SK-N-SH treated with all-trans-retinoic acid at 6 μM for 48 hours (cell line): Measurements from ENCODE around the gene SPOPL.

Source experiments
- ATAC-seq: fragments of 200-7000 bp; cut with Tn5 transposase; 3 replicates; pipeline ENCODE4 v1.9.1; 2020; ENCODE audit warnings: mild to moderate bottlenecking, moderate library complexity
- ARNTL ChIP-seq: fragments of 450-650 bp; formaldehyde crosslinking; IDR thresholded peaks from 2 replicates; pipeline ENCODE4 v1.5.0; 2020; ENCODE audit warnings: low read depth, mild to moderate bottlenecking, moderate library complexity, borderline replicate concordance
- CREB5 ChIP-seq: fragments of 250-450 bp; sonication (Bioruptor Pico); IDR thresholded peaks from 2 replicates; pipeline ENCODE4 v1.5.1; 2020; ENCODE audit warnings: low read depth, mild to moderate bottlenecking, moderate library complexity
- CSDC2 ChIP-seq: fragments of 250-450 bp; sonication (Bioruptor Pico); IDR thresholded peaks from 2 replicates; pipeline ENCODE4 v1.5.0; 2020; ENCODE audit warnings: mild to moderate bottlenecking, moderate library complexity
- CSRNP3 ChIP-seq: fragments of 250-450 bp; sonication (Bioruptor Pico); IDR thresholded peaks from 2 replicates; pipeline ENCODE4 v1.5.1; 2021; ENCODE audit warnings: mild to moderate bottlenecking, moderate library complexity
- ESRRG ChIP-seq: fragments of 250-450 bp; sonication (Bioruptor Pico); IDR thresholded peaks from 2 replicates; pipeline ENCODE4 v1.6.1; 2021; ENCODE audit warnings: mild to moderate bottlenecking
- GLIS3 ChIP-seq: fragments of 250-450 bp; sonication (Bioruptor Pico); IDR thresholded peaks from 2 replicates; pipeline ENCODE4 v1.5.0; 2020; ENCODE audit warnings: mild to moderate bottlenecking, moderate library complexity
- ISL1 ChIP-seq: fragments of 250-450 bp; sonication (Bioruptor Pico); IDR thresholded peaks from 2 replicates; pipeline ENCODE4 v2.1.2; 2022; ENCODE audit warnings: mild to moderate bottlenecking, moderate library complexity
- OSR1 ChIP-seq: fragments of 250-450 bp; sonication (Bioruptor Pico); IDR thresholded peaks from 2 replicates; pipeline ENCODE4 v1.8.0; 2022; ENCODE audit warnings: moderate library complexity, mild to moderate bottlenecking, inconsistent platforms
- PATZ1 ChIP-seq: fragments of 250-450 bp; sonication (Bioruptor Pico); IDR thresholded peaks from 2 replicates; pipeline ENCODE4 v1.8.0; 2020; ENCODE audit warnings: mild to moderate bottlenecking, moderate library complexity, borderline replicate concordance
- POU6F1 ChIP-seq: fragments of 250-450 bp; sonication (Bioruptor Pico); IDR thresholded peaks from 2 replicates; pipeline ENCODE4 v1.8.0; 2021; ENCODE audit warnings: low read depth, mild to moderate bottlenecking, moderate library complexity, borderline replicate concordance
- PPARA ChIP-seq: fragments of 250-450 bp; sonication (Bioruptor Pico); IDR thresholded peaks from 2 replicates; pipeline ENCODE4 v1.5.0; 2020; ENCODE audit warnings: mild to moderate bottlenecking, borderline replicate concordance
- RARB ChIP-seq: fragments of 250-450 bp; sonication (Bioruptor Pico); IDR thresholded peaks from 2 replicates; pipeline ENCODE4 v1.8.0; 2021; ENCODE audit warnings: mild to moderate bottlenecking, moderate library complexity
- SNAI2 ChIP-seq: fragments of 250-450 bp; sonication (Bioruptor Pico); IDR thresholded peaks from 2 replicates; pipeline ENCODE4 v1.5.0; 2020; ENCODE audit warnings: mild to moderate bottlenecking, moderate library complexity
- TCF4 ChIP-seq: fragments of 250-450 bp; sonication (Bioruptor Pico); IDR thresholded peaks from 2 replicates; pipeline ENCODE4 v1.8.0; 2021; ENCODE audit warnings: mild to moderate bottlenecking, moderate library complexity, borderline replicate concordance
- TOX ChIP-seq: fragments of 250-450 bp; sonication (Bioruptor Pico); IDR thresholded peaks from 2 replicates; pipeline ENCODE4 v1.8.0; 2021; ENCODE audit warnings: mild to moderate bottlenecking, moderate library complexity, borderline replicate concordance
- TSHZ2 ChIP-seq: fragments of 250-450 bp; sonication (Bioruptor Pico); IDR thresholded peaks from 2 replicates; pipeline ENCODE4 v1.5.0; 2020; ENCODE audit warnings: mild to moderate bottlenecking, moderate library complexity
- ZC3H10 ChIP-seq: fragments of 250-450 bp; sonication (Bioruptor Pico); IDR thresholded peaks from 2 replicates; pipeline ENCODE4 v1.5.1; 2021; ENCODE audit warnings: mild to moderate bottlenecking, moderate library complexity
- ZFP3 ChIP-seq: fragments of 250-450 bp; sonication (Bioruptor Pico); IDR thresholded peaks from 2 replicates; pipeline ENCODE4 v1.5.0; 2020; ENCODE audit warnings: mild to moderate bottlenecking, moderate library complexity
- ZFP30 ChIP-seq: fragments of 450-650 bp; formaldehyde crosslinking; IDR thresholded peaks from 2 replicates; pipeline ENCODE4 v1.5.0; 2022; ENCODE audit warnings: mild to moderate bottlenecking, moderate library complexity
- ZNF70 ChIP-seq: fragments of 450-650 bp; formaldehyde crosslinking; IDR thresholded peaks from 2 replicates; pipeline ENCODE4 v1.5.0; 2020; ENCODE audit warnings: mild to moderate bottlenecking, moderate library complexity
- ZNF8 ChIP-seq: fragments of 450-650 bp; formaldehyde crosslinking; IDR thresholded peaks from 2 replicates; pipeline ENCODE4 v1.5.0; 2020; ENCODE audit warnings: mild to moderate bottlenecking, moderate library complexity

SPOPL gene

GRCh38 chr2:138565230-138565598, 63.6 kb downstream of the SPOPL start (continued):
- no peak for TF ChIP-seq PATZ1 (CRISPR knock-in tag)
- TF ChIP-seq TCF4 (CRISPR knock-in tag) = no peak
- no peak for TF ChIP-seq ZNF8 (CRISPR knock-in tag)
- no peak for TF ChIP-seq ARNTL
- TF ChIP-seq ZFP30 (CRISPR knock-in tag) = no peak
- TF ChIP-seq SNAI2 = no peak
- no peak for TF ChIP-seq GLIS3
- TF ChIP-seq ZNF70 (CRISPR knock-in tag) = no peak
- TF ChIP-seq CREB5 (CRISPR knock-in tag) = no peak

GRCh38 chr2:138572318-138572717, 70.7 kb downstream of the SPOPL start:
- no peak for ATAC-seq
- TF ChIP-seq RARB (no peak), CREB5 (CRISPR knock-in tag) (no peak), CSRNP3 (CRISPR knock-in tag) (no peak), ESRRG (CRISPR knock-in tag) (no peak), ISL1 (no peak), GLIS3 (no peak), ZFP30 (CRISPR knock-in tag) (no peak), PPARA (CRISPR knock-in tag) (no peak), POU6F1 (no peak), ZNF70 (CRISPR knock-in tag) (no peak), OSR1 (no peak), TOX (CRISPR knock-in tag) (no peak), TSHZ2 (CRISPR knock-in tag) (no peak), ZNF8 (CRISPR knock-in tag) (no peak), CSDC2 (no peak), ZC3H10 (no peak), SNAI2 (no peak), ZFP3 (no peak)

- ATAC-seq = no peak
- TF ChIP-seq CSDC2 (no peak), RARB (no peak), ARNTL (no peak), ZFP3 (no peak), TSHZ2 (CRISPR knock-in tag) (no peak), ZNF8 (CRISPR knock-in tag) (no peak), TOX (CRISPR knock-in tag) (no peak)
Measured at GRCh38 chr2:138577066-138577465, 75.5 kb downstream of the SPOPL start.
